ENCODE data around the gene PDCD5. TPM values are rescaled to one million over a fixed set of nuclear protein-coding genes. Genes with fewer than 3 reads are reported as not detected.
A peak's percentile ranks its signal among the peaks of the same experiment; 100 is the strongest.

Gene PDCD5
- polyA plus RNA-seq, 3 donors = 41.4 to 84.5 (median 79.9) TPM

DNA sequence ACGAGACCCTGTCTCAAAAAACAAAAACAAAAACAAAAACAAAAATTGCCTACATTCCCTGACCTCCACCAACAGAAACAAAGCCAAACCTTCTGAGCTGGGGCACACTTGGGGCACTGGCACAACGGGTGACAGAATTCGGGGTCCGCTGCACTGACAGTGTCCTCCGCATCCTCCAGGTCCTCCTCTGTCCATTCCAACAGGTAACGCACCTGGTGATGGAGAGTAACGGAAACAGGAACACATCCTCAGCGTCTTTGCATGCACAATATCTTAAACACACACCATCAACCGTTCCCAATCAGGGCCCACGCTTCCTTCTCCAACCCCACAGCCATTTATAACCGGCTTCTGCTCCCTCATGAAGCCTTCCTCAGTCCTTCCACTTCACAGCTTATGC is 34.6 kb downstream of the PDCD5 start:
- no peak overlapping the region for H3K4me3 ChIP-seq (replicated peaks in 1 of 3; ENCODE audit: low read depth in 2 of 3, low read length in 3 of 3)
- no peaks in the 10 kb centered on the region for H3K4me1 ChIP-seq (ENCODE audit: control insufficient read depth in 1 of 2, insufficient read depth in 2 of 2, low read length in 2 of 2)
- no peaks in the 10 kb centered on the region for H3K27me3 ChIP-seq (ENCODE audit: control insufficient read depth in 2 of 2, insufficient read depth in 2 of 2, low read length in 2 of 2)
- Mint-ChIP-seq H3K27me3 (ENCODE audit: low read depth in 3 of 3) (no peaks in the 10 kb centered on the region), H3K4me1 (no peaks in the 10 kb centered on the region), H3K4me3 (no peak overlapping the region), H3K27ac (no peak overlapping the region), H3K9me3 (peaks cover 0 to 4% (median 0%) of the 10 kb centered on the region in 7 donors), H3K36me3 (peaks cover 70 to 88% of the 10 kb centered on the region in 2 donors)
- 87% methylated on average over 9 of the region's 11 CpGs for whole genome bisulfite sequencing (ENCODE audit: insufficient coverage)
- no peak for DNase-seq
- H3K9ac ChIP-seq (ENCODE audit: insufficient read depth, low read length, poor library complexity, severe bottlenecking) = no peak overlapping the region
- TF ChIP-seq, protein P1, sequence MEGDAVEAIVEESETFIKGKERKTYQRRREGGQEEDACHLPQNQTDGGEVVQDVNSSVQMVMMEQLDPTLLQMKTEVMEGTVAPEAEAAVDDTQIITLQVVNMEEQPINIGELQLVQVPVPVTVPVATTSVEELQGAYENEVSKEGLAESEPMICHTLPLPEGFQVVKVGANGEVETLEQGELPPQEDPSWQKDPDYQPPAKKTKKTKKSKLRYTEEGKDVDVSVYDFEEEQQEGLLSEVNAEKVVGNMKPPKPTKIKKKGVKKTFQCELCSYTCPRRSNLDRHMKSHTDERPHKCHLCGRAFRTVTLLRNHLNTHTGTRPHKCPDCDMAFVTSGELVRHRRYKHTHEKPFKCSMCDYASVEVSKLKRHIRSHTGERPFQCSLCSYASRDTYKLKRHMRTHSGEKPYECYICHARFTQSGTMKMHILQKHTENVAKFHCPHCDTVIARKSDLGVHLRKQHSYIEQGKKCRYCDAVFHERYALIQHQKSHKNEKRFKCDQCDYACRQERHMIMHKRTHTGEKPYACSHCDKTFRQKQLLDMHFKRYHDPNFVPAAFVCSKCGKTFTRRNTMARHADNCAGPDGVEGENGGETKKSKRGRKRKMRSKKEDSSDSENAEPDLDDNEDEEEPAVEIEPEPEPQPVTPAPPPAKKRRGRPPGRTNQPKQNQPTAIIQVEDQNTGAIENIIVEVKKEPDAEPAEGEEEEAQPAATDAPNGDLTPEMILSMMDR (IDR thresholded peaks at IDR 0.05) = no peak
- peaks cover 75 to 89% of the 10 kb centered on the region in 2 donors for H3K36me3 ChIP-seq (replicated peaks in 1 of 2; ENCODE audit: control insufficient read depth in 1 of 2, insufficient read depth in 2 of 2, low read length in 2 of 2)
- no peaks in the 10 kb centered on the region for H4K20me1 ChIP-seq (ENCODE audit: insufficient read depth, low read length)
- no peak overlapping the region for H3K27ac ChIP-seq (ENCODE audit: low read depth in 1 of 2, low read length in 2 of 2)
- no peaks in the 10 kb centered on the region for H3K9me3 ChIP-seq (replicated peaks in 1 of 2; ENCODE audit: control insufficient read depth in 1 of 2, insufficient read depth in 1 of 2, low read length in 2 of 2)
- no peaks in the 10 kb centered on the region for H3K79me2 ChIP-seq (ENCODE audit: insufficient read depth, low read length)
- H2AFZ ChIP-seq (ENCODE audit: insufficient read depth, low read depth, low read length, poor library complexity, severe bottlenecking) = no peak overlapping the region
- intact Hi-C loops (cut with micrococcal nuclease) = no loop called here
- no peak overlapping the region for H3K4me2 ChIP-seq (replicated peaks; ENCODE audit: extremely low read depth, low read length, poor library complexity, severe bottlenecking)

DNA sequence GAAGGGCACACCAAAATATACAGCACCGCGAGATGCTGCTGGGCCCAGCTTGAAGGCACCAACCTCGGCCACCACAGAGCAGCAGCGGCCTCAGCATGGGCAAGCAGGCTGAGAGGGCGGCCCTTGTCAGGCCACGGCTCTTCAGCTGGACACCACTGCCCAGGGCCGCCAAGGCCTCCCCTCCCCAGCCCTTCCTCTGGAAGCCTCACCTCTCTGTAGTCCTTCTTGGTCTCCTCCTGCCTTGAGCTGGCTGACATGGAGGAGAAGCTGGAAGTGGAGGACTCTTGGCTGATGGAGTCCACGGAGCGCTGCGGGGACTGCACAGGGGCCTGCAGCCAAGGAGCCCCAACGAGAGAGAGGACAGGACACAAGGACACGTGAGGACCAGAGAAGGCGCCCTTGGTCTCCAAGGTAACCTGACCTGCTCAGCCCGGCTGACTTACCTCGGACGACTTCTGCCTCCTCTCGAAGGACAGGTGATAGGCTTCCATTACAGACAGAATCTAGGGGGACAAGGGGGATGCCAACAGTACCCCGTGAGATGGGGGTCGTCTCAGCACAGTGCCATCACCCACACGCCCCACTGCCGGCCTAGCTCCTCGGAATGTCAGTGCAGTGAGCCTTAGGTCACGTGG is 38.2 kb downstream of the PDCD5 start:
- Histone ChIP-seq H3K4me2 (replicated peaks; ENCODE audit: extremely low read depth, low read length, poor library complexity, severe bottlenecking) (no peak overlapping the region), H3K4me3 (replicated peaks in 1 of 3; ENCODE audit: low read depth in 2 of 3, low read length in 3 of 3) (no peak overlapping the region), H3K79me2 (ENCODE audit: insufficient read depth, low read length) (no peaks in the 10 kb centered on the region), H3K36me3 (replicated peaks in 1 of 2; ENCODE audit: control insufficient read depth in 1 of 2, insufficient read depth in 2 of 2, low read length in 2 of 2) (peaks cover 87 to 93% of the 10 kb centered on the region in 2 donors), H3K9ac (ENCODE audit: insufficient read depth, low read length, poor library complexity, severe bottlenecking) (no peak overlapping the region), H3K4me1 (ENCODE audit: control insufficient read depth in 1 of 2, insufficient read depth in 2 of 2, low read length in 2 of 2) (no peaks in the 10 kb centered on the region), H3K27me3 (ENCODE audit: control insufficient read depth in 2 of 2, insufficient read depth in 2 of 2, low read length in 2 of 2) (no peaks in the 10 kb centered on the region), H4K20me1 (ENCODE audit: insufficient read depth, low read length) (no peaks in the 10 kb centered on the region), H3K9me3 (replicated peaks in 1 of 2; ENCODE audit: control insufficient read depth in 1 of 2, insufficient read depth in 1 of 2, low read length in 2 of 2) (no peaks in the 10 kb centered on the region), H2AFZ (ENCODE audit: insufficient read depth, low read depth, low read length, poor library complexity, severe bottlenecking) (no peak overlapping the region), H3K27ac (ENCODE audit: low read depth in 1 of 2, low read length in 2 of 2) (no peak overlapping the region)
- 92% methylated on average over 20 of the region's 23 CpGs for WGBS (ENCODE audit: insufficient coverage)
- Mint-ChIP-seq H3K27me3 (ENCODE audit: low read depth in 3 of 3) (no peaks in the 10 kb centered on the region), H3K4me3 (no peak overlapping the region), H3K4me1 (peaks cover under 1% of the 10 kb centered on the region), H3K36me3 (peaks cover 78 to 98% of the 10 kb centered on the region in 2 donors), H3K9me3 (peaks cover 0 to 2% (median 0%) of the 10 kb centered on the region in 7 donors), H3K27ac (peak overlapping the region in 2 of 7 donors; percentile 42 to 61)
- no peak for DNase-seq
- intact Hi-C loops (cut with micrococcal nuclease) = no loop called here
- TF ChIP-seq, protein P1 (IDR thresholded peaks at IDR 0.05) = no peak

Measured in CD14-positive monocyte (primary cell).